Measurements from ENCODE around the gene SBNO2.
"Not testable (repeated sequence)": the region's sequence is repeated elsewhere in the genome, so short reads cannot be mapped to it uniquely, and the experiment has no call there.

The SBNO2 gene

GRCh38 chr19:1117654-1118053 is 56.4 kb downstream of the SBNO2 start:
- no peak for DNase-seq (ENCODE audit: low read depth)

GRCh38 chr19:1116726-1117581 is 57.1 kb downstream of the SBNO2 start:
- no peak for DNase-seq (ENCODE audit: low read depth)

GRCh38 chr19:1115646-1116420 is 58.2 kb downstream of the SBNO2 start:
- no peak for DNase-seq (ENCODE audit: low read depth)

GRCh38 chr19:1114728-1115127 is 59.3 kb downstream of the SBNO2 start:
- DNase-seq (ENCODE audit: low read depth), result not testable (repeated sequence)

DNA sequence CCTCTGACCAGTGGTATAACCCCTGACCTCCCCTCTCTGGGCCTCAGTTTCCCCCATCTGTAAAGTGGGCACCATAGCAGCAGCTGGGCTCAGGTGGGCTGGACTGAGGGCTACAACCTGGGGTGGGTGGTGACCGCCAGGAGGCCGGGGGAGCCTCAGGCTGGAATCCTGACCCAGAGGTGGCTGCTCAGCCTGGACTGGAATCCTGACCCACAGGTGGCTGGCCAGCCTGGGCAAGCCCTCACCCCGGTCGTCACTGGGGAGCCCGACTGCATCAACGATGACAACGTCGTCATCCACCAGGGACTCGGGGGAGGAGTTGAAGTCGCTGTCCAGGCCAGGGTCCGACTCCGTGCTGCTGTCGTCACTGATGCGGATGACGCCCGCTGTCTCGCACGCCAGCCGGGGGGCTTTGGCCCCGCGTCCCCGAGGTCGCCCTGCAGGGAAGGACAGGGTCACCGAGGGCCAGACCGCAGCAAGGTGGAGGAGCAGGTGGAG is 60.0 kb downstream of the SBNO2 start:
- no peak for DNase-seq (ENCODE audit: low read depth)

GRCh38 chr19:1113030-1113985 is 60.8 kb downstream of the SBNO2 start:
- no peak for DNase-seq (ENCODE audit: low read depth)

DNA sequence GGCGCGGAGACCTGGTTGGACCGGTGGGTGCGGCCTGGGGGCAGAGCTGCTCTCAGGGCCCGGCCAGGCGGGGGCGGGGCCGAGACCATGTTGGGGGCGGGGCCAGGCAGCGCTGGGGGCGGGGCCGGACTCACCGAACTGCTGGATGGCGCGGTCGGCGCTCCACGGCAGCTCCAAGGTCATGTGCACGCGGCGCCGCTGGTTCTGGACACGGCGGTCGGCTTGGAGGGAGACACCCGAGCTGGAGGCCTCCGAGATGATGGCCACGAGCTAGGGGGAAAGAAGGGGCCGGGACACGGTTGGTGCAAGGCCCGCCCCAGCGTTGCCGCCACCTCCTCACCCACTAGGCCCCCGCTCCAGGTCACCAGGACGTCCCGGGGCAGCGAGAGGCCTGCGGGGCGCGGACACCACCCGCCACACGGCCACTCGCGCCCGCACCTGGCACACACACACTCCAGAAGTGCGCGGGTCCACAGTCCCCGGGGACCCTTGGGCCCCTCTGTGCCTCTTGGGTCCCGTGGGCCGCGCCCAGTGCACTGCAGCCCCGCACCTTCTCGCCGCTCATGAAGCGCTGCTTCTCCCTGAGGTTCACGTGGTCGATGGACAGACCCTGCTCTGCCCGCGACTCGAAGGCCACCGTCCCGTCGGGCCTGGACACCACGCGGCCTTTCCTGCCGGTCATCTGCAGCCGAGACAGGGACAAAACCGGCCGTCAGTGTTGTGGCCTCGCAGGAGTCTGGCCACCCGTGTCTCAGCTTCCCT is 61.6 kb downstream of the SBNO2 start:
- no peak for DNase-seq (ENCODE audit: low read depth)

DNA sequence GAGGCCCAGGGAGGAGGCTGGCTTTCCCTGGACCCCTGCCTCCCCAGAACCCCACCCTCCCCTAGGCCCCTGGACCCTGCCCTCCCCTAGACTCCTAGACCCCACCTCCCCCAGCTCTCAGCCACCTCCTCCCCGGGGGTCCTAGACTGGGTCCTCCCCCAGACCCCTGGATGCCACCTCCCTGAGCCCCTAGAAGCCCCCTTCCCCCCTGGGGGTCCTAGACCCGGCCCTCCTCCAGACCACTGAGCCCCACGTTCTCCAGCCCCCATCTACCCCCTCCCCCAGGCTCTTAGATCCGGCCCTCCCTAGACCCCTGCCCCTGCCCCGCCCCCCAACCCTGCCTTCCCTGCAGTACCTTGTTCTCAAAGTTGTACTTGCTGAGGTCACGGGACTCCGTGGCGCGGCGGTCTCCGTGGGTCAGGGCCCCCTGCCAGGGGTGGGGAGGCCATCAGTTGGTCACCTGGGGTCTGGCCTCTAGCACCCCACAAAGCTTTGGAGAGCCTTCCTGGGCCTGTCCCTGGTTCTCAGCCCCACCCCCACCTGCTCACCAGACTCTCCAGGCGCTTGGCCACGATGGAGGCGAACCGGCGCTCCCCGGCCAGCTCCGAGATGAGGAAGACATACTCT is 62.3 kb downstream of the SBNO2 start:
- DNase-seq (ENCODE audit: low read depth), result no peak

DNA sequence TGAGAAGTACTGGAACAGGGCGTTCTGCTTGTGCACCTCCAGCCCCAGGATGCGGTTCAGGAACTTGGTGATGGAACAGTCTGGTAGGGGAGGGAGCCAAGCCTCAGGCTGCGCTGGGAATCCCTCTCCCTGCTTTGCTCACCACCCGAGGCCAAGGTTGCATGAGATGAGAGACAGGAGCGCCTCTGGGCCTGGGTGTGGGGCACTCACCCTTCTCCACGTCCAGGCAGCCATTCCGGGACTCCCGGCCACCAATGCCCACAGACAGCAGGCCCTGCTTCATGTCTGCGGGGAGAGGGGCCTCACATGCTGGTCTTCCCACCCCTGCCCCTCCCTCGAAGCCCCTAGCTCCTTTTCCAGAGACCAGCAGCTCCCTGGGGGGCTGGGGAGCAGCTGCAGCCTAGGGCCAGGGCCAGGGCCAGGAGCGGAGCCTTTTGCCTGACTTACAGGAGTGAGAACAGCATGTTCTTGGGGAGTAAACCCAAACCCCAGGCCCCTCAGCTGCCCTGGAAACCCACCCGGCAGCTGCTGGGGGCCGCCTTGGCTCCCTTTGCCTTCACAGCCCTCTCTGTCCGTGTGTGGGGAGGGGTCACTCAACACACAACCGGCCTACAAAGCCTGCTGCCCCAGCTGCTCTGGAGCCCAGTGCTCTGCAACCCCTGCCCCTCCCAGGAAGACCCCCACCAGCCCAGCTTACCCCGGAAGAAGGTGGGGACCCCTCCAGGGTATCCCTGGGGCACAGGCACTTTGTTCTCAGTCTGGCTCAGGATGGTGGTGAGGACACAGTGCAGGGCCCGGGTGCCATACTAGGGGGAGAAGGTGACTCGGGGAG is 63.0 kb downstream of the SBNO2 start:
- no peak for DNase-seq (ENCODE audit: low read depth)

GRCh38 chr19:1109697-1110671 is 64.1 kb downstream of the SBNO2 start:
- no peak for DNase-seq (ENCODE audit: low read depth)

GRCh38 chr19:1109032-1109551 is 65.0 kb downstream of the SBNO2 start:
- DNase-seq (ENCODE audit: low read depth), result no peak

GRCh38 chr19:1108291-1109031 is 65.6 kb downstream of the SBNO2 start:
- no peak for DNase-seq (ENCODE audit: low read depth)

- no peak for DNase-seq (ENCODE audit: low read depth)
These were observed 66.3 kb downstream of the SBNO2 start for GRCh38 chr19:1107661-1108261.

- DNase-seq (ENCODE audit: low read depth), result no peak
These were observed 67.0 kb downstream of the SBNO2 start for GRCh38 chr19:1106841-1107660.

DNA sequence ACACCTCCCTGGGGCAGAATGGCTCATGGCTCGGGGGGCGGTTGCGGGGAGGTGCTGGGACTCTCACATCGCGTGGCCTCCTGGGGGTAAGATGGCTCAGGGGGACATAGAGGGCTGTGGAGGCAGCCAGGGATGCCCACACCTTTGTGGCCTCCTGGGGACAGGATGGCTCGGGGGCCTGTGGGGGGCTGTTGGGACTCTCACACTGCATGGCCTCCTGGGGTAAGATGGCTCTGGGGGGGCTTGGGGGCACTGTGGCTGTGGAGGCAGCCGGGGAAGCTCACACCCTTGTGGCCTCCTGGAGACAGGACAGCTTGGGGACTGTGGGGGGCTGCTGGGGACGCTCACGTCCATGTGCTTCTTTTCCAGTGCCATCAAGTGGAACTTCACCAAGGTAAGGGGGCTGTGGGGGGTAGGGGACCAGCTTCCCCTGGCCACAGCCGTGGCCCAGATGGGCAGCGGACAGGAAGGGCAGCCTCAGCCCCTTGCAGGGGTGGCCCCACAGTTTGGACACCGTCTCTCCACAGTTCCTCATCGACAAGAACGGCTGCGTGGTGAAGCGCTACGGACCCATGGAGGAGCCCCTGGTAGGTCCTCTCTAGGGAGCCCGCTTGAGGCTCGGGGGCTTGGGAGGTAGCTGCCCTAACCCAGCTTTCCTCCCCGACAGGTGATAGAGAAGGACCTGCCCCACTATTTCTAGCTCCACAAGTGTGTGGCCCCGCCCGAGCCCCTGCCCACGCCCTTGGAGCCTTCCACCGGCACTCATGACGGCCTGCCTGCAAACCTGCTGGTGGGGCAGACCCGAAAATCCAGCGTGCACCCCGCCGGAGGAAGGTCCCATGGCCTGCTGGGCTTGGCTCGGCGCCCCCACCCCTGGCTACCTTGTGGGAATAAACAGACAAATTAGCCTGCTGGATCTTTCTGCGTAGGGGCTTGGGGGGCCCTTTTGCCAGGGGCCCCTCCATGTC is 67.9 kb downstream of the SBNO2 start:
- no peak for DNase-seq (ENCODE audit: low read depth)

Measured in HS-27A (cell line).